ENCODE measurements around the gene OSBPL1A.

The OSBPL1A gene

DNA sequence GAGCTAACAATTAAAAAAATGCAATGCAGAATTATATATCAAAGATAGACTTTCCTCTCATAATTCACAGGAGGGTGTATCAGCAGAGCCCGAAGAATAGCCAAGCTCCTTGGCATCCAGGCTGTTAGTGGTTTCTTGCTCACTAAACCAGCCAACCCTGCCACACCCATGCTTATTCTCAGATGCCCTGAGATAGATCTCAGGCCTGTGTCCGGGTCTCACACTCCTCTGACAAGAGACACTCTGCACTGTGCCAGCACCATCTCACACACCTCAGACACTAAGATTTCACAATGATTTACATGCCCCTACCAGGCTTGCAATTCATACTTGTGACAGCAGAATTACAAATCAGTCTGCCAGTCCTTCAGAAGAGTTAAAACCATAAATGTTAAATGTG, 64.5 kb downstream of the OSBPL1A start:
- no peak for DNase-seq

DNA sequence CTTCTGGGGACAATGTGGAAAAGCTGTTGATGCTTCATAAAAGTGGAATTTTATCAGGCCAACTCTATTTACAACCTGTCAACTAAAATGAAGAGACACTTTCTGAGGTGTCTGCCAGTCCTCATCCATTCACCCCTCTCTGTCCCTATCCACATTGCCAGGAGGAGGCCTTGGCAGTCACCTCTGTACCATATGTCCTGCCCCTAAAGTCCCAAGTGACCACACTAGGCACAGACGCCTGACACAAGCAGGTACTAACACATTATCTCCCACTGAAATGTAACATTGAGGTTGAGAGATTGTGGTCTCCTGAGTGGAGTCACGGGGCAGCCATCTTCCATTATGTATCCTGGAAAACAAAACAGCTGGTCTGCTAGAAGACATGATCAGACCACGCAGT, 71.4 kb downstream of the OSBPL1A start:
- peak; percentile 51 for DNase-seq

DNA sequence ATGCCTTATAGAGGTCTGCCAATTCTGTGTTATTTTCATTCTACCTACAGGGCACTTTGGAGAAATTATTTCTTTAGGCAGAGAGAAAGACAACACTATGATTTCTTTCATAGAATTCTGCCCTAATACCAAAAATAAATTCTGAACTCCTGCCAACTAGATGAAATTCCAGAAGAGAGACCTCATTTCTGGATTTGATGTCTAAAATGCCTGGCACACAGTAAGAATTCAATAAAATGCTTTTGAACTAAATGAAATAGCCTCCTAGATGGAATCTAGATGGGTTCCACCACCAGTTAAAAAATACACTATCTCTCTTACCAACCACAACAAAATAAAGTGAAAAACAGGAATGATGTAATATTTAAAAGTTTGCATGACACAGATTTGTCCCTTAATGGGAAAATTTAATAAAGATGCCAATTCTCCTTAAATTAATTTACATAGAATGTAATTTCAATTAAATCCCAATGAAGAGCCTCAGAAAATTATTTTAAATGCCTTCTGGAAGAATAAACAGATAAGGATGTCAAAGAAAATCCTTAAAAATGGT, 75.0 kb downstream of the OSBPL1A start:
- DNase-seq: no peak

DNA sequence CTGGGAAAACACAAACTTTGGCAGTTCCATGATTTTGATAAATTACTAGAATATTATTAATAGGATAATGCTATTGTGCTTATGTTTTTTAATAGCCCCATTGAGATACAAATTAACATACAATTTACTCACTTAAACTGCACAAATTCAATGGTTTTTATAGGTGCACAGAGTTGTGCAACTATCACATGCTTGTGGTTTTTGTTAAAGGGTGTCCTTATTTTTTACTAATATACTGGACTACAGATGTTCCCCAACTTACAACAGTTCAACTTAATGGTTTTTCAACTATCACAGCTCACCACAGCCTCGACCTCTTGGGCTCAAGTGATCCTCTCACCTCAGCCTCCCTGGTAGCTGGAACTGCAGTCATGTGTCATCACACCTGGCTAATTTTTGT, 76.6 kb downstream of the OSBPL1A start:
- DNase-seq: no peak

DNA sequence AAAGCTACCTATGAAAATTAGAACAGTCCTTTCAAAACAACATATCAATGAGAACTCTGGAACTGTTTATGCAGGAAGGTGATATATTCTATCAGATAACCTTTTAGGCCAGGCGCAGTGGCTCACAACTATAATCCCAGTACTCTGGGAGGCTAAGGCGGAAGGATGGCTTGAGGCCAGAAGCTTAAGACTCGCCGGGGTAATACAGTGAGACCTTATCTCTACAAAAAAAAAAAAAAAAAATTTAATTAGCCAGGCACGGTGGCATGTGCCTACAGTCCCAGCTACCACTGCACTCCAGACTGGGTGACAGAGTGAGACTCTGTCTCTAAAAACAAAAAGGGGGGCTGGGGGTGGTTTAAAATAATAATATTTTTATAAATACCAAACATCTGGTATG, 77.9 kb downstream of the OSBPL1A start:
- peak; percentile 10 for DNase-seq

DNA sequence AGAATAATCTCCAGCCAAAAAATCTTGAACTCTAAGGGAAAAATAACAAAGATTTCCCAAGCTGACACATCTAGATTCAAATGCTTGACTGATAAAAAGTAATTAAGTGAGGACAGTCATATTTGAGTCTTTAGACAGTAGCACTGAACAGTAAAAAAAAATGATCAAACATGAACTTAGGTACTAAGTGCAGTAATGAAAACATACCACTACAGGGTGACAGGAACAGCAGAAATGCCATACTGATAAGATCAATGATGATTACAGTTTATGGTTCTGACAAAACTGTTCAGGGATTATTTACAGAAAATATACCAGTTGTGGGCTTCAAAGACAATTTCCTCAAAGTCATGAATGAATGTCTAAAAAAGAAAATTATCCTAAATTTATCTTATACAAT, 80.3 kb downstream of the OSBPL1A start:
- DNase-seq: no peak

DNA sequence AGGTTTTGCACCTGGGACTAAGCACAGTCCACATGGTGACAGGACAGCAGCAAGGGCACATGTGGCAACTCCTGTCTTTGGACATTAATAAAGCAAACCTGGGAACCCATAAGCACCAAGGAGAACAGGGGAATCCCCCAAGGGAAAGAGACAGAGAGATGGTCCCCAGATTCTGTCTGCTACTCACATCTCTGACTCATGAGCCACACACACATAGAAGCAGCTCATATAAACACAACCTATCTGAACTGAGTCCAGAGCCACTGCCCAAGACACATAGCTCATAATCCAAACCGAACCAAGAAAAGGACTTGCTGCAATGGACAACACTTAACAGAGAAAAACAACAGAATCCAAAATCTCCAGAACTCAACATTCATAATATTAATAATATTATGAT, 82.5 kb downstream of the OSBPL1A start:
- no peak for DNase-seq

DNA sequence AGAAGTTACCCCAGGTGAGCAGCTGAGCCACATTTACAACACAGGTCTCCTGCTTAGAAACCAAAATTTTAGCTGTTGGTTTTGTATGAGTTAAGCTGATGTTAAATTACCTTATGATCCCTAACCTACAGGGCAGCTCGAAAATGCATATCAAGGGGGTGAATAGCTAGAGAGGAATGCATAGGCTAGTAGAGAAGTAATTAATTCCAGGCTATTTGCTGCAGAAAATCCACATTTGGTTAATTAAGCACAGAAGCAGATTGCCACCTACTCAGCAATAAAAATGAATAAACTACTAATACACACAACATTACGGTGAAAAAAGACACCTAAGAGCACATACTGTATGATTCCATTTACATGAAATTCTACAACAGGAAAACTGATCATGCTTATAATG, 91.4 kb downstream of the OSBPL1A start:
- DNase-seq: no peak

DNA sequence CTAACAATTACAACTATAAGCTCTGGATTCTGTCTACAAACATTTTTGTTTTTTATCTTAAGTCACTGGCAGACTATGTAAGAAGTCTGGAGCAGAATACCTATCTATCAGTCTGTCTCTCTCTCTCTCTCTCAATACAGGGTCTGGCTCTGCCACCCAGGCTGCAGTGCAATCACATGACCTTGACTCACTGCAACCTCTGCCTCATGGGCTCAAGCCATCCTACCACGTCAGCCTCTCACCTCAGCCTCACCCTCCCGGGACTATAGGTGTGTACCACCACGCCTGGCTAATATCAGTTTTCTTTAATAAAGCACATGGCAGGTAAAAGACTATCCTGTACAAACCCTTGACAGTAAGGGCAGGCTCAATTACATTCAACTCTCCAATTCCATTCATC, 96.9 kb downstream of the OSBPL1A start:
- no peak for DNase-seq

DNA sequence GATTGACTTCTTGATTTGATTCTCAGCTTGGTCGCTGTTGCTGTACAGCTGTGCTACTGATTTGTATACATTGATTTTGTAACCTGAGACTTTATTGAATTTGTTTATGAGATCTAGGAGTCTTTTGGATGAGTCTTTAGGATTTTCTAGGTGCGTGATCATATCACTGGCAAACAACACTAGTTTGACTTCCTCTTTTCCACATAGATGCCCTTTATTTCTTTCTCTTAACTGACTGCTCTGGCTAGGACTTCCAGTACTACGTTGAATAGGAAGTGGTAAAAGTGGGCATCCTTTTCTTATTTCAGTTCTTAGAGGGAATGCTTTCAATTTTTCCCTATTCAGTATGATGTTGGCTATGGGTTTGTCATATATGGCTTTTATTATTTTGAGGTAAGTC, 101.3 kb downstream of the OSBPL1A start:
- peak; percentile 13 for DNase-seq

DNA sequence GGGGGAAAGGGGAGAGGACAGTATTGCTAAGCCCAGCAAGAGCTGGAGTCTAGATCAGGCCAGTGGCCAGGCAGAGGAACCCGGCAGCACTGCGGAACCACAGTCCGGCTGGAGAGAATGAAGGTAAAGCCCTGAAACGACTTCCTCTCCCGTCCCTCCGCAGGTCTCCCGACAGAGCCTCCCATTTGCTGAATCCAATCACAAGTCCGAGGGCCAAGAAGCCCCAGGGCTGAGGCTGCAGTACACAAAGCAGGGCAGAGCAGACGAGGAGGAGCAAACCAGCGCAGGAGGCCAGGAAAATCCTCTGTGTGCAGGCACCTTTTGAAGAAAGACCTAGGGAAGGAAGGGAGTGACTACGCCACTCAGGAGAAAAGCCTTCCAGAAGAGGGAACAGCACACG, 104.4 kb downstream of the OSBPL1A start:
- no peak for DNase-seq

DNA sequence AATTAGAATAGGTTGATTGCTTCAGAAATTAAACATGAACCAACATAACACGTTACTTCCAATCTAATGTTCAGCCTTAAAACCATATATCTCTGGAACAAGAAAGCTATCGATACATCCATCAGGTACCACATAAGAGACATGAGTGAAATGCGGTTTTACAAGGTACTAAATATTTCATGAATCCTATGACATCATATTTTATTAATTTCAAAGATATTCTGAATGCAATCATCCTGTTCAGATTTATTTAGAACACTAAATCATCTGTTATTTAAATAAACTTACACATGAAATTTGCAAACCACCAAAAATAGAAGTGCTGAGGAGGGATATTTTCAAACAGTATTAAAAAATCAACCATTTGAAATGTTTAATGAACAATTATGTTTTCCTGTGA, 119.0 kb downstream of the OSBPL1A start:
- DNase-seq: no peak

DNA sequence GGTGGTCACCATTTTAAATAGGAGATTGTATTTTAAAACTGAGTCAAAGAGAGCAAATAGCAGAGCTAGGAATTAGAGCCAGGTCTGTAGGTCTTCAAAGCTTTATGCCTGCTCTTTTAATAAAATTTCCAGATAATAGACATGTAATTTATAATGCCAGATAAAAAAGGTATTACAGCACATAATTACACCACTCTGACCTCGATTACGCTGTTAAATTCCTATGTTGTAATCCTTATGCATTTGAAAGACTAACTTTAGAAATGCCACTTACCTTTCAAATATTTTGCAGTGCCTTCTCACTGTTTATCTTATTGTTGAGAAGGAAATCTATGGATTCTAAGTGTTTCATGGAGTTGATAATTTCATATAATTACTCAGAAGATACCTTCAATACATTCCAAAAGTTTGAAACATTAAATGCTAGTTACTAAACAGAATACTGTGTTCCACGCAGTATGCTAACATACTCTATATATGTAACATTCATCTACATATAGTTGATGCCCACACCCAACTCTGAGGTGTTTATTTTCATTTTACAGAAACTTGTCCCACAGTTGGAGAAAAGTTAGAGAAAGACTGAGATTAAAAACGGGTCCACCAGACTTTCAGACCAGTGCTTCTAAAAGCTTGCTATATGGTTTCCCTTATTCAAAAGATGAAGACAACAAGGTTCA, 120.0 kb downstream of the OSBPL1A start:
- DNase-seq: no peak

DNA sequence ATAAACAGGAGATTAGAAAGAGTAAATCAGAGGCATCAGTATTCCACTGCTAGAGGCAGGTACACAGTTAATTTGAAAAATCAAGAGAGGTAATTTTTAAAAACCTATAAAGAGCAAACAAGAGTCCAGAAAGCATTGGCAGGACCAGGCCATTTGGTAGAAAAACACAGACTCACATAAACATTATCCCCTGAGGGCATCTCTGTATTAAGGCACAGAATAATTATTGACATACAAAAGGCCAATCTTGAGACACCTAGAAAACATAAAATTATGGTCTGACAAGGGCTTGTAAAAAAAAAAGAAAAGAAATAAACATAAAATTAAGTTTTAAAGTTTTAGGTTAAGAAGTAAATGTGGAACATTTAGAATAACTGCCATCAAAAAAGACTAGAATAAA, 120.6 kb downstream of the OSBPL1A start:
- DNase-seq: no peak

DNA sequence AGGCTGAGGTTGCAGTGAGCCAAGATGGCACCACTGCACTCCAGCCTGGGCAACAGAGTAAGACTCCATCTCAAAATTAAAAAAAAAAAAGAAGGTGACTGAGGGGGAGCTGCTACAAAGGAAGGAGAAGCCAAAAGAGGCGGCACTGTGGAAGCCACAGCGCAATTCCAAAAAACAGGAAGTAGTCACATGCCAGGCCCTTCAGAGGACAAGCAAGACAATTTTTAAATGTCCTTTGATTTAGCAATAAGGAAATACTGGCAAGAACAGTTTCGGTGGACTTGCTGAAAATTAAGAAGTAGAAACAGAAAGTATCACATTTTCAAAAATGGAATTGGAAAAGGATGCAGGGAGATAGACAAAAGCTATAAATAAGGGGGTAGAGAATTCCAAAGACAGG, 122.8 kb downstream of the OSBPL1A start:
- no peak for DNase-seq

DNA sequence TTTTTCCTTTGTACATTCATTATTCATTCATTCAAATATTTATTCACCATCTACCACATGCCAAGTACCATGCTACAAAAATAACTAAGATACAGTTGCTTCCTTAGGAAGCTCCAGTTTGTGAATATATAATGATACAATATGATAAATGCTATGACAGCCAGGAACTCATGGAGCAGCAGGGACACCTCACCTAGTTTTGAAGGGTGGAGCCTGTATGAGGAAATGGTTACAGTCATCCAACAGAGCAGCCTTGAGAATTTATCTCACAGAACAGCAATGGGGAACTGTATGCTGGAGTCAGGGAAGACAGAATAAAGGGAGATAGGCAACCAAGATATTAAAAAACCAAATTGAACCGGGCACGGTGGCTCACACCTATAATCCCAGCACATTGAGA, 124.0 kb downstream of the OSBPL1A start:
- DNase-seq: no peak

DNA sequence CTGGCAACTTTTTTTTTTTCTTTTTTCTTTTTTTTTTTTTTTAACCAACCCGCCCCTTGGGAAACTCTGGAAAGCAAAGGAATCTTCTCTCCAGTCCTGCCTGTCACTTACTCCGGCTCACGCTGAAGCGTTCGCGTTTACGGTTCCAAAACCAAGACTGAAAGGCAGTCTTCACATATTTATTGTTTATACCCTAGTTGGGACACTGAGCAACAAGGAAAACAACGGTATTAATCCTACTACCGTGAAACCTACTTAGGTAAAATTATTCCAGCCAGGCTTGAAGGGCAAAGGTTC, 125.4 kb downstream of the OSBPL1A start:
- no peak for DNase-seq

DNA sequence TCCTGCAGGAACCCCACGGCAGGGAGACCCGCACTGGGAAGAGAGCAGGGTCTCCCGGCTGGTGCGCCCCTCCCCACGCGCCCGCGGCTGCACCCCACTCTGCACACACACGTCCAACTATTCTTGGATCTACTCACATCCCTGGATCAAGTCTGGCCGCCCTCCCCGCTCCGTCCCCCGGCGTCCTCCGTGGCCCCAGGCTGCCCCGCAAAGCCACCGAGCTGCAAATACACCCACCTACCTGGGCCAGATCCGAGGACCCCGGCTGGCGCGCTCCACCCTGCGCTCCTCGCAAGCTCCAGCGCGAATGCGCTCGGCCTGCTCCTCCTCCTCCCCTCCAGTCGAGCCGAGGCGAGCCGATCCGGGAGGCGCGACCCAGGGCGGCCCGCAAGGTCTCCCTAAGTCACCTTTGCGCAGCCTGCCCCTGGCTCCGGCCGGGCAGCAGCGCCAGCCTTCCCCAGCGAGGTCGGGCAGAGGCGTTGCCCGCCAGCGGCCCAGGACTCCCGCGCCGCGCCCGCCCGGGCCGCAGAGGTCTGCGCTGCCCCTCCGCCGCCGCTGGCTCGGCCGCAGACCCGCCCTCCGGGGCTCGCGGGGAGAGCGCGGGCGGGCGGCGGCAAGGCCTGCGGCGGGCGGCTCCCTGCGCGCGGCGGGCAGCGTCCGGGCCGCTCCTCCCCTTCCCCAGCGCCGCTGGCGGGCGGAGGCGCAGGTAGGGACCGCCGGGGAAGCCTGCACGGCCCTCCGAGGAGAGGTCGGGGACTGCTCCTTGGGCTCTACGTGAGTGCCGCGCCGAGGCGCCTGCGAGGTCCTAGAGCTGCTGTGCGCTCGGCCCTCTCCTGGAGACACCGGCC, 126.0 kb downstream of the OSBPL1A start:
- DNase-seq: peak; percentile 73

DNA sequence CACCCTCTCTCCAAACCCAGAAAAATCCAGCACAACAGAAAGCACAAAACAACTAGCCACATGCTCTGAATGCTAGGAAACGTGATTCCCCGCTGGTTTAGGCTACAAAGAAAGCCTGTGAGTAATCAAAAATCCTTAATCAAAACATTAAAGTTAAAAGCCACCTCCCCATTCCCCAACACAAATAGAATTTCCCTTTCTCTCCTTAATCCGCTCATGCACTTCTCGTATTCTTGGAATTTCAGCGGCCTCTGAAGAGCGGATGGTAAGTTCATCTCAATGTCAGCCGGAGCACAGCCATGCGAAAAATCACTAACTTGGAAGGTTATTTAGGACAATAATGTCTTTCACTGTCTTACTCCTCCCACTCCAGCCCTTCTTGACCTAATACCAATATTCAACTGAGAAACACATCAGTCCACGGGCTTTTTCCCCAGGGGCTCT, 126.7 kb downstream of the OSBPL1A start:
- no peak for DNase-seq

DNA sequence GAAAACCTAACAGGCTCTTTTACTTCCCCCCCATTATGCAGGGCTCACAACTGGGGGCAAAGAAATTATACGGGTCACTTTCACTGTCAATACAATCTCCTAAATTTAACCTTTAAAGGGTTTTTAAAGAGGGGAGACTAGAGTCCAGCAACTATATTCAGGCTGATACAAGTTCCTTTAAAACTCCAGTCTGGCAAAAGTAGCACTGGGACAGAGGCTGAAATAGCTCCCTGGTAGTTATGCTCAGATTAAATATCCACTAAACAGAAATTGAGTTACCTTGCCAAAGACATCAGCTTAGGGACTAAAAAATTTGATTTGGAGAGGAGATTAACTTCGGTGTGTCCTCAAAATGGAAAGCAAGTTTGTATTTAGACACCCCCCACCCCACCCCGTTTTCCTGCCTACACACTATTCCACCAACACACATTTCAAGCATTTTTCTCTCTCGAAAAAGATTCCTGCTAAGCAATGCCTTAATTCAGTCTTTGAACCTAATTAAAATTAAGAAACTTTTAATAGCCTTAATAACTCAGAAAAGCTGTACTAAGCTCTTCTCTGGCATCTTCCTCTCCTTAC, 127.2 kb downstream of the OSBPL1A start:
- DNase-seq: no peak

DNA sequence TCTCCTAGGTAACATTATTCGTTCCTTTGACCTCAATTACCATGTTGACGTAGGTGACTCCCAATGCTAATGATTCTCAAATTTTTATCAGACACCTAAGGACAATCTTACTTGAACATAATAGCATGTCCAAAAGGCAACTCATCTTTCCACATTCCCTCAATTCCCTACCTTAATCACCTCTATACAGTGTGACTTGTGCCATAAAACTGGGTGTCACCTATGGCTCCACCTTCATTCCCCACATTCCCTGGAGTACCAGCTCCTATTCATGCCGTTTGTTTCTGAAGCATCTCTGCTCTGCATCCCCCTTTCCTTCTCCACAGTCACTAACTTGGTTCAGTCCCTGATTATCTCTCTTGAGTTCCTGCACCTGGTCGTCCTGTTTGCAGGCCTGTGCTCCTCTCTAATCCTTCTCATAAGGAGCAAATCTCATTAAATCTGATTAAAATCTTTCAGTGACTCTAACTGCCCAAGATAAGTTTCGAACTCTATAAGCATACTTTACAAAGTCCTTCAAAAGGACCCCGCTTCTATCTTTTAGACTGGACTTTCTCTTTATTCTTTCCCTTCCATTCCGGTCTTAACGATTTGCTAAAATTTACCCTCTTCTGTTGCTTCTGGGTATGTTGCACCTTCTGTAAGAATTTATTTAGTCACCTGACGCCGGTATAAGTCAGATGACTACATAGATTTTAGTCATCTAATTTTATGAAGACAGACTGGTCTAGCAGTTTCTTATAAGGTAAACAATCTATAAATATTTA, 128.7 kb downstream of the OSBPL1A start:
- DNase-seq: no peak

DNA sequence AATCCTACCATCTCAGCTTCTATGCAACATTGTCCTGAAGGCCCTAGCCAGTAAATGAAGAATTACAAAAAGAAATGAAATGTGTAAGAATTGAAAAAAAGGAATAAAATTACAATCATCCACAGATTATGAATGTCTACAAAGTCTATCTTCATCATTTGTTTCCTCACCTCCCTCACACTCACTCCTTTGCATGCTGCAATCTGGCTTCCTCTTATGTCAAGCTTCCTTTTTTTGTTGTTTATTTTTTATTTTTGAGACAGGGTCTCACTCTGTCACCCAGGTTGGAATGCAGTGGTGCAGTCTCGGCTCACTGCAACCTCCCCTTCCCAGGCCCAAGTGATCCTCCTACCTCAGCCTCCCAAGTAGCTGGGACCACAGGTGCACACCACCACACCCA, 129.7 kb downstream of the OSBPL1A start:
- no peak for DNase-seq

DNA sequence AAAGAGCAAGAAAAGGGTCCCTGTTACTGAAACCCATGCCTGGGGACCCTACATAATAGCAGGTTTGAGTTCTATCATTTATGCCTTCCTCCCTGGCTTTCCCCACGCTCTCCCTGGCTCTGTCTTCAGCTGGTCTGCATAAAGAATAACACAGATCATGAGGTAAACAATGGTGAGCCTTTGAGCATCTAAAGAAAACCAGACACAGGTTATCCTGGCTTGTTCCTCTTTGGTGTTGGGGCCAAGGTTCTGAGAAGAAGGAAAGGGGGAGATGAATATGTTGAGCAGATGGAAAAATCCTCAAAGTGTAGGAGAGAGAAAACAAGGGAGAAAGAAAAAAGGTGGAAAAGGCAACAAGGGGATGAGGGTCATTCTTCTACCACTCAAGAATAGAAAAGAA, 131.5 kb downstream of the OSBPL1A start:
- DNase-seq: no peak
